Neural cell (in vitro differentiated cells): ENCODE data around the gene CPSF2. TPM values are rescaled to one million over a fixed set of nuclear protein-coding genes. Genes with fewer than 3 reads are reported as not detected.

Experiments used
- H2AFZ ChIP-seq: fragments of 200-600, 300-800 bp; sonication (generic), shearing (Covaris generic); 2 replicates; pipeline ENCODE4 v1.6.0; 2014; ENCODE audit warnings: low read depth, mild to moderate bottlenecking, antibody characterized with exemption, low read length, moderate library complexity
- H3F3A ChIP-seq: fragments of 200-600 bp; shearing (Covaris generic); 2 replicates; pipeline ENCODE4 v1.6.1; 2016; ENCODE audit warnings: mild to moderate bottlenecking, moderate library complexity, mixed read lengths, antibody characterized with exemption, low read length; ENCODE audit not compliant: insufficient read depth, poor library complexity, severe bottlenecking
- H3K27ac ChIP-seq: fragments of 200-600, 300-800 bp; sonication (generic), shearing (Covaris generic); 2 replicates; pipeline ENCODE4 v1.5.1; 2014; ENCODE audit warnings: mild to moderate bottlenecking, low read length, moderate library complexity
- H3K27me3 ChIP-seq: fragments of 300-800, 200-600 bp; sonication (generic), shearing (Covaris generic); 2 replicates; pipeline ENCODE4 v1.6.0; 2014; ENCODE audit warnings: mild to moderate bottlenecking, low read depth, low read length, moderate library complexity; ENCODE audit not compliant: insufficient read depth
- H3K36me3 ChIP-seq: fragments of 300-800, 200-600 bp; sonication (generic), shearing (Covaris generic); 2 replicates; pipeline ENCODE4 v1.5.1; 2014; ENCODE audit warnings: mild to moderate bottlenecking, antibody characterized with exemption, low read length, moderate library complexity; ENCODE audit not compliant: insufficient read depth
- H3K4me2 ChIP-seq: fragments of 300-800, 200-600 bp; sonication (generic), shearing (Covaris generic); 2 replicates; pipeline ENCODE4 v1.6.0; 2014; ENCODE audit warnings: mild to moderate bottlenecking, low read length
- H3K4me3 ChIP-seq: fragments of 300-800, 200-600 bp; sonication (generic), shearing (Covaris generic); 2 replicates; pipeline ENCODE4 v1.5.1; 2014; ENCODE audit warnings: mild to moderate bottlenecking, low read length, moderate library complexity
- H3K79me2 ChIP-seq: fragments of 200-600 bp; shearing (Covaris generic); replicated peaks from 2 replicates; pipeline ENCODE4 v1.6.0; 2014; ENCODE audit warnings: mild to moderate bottlenecking, low read length, moderate library complexity; ENCODE audit not compliant: insufficient read depth
- H3K9ac ChIP-seq: fragments of 300-800, 200-600 bp; sonication (generic), shearing (Covaris generic); 2 replicates; pipeline ENCODE4 v1.6.1; 2016; ENCODE audit warnings: mild to moderate bottlenecking, low read length, mixed read lengths
- H3K9me2 ChIP-seq: fragments of 200-600 bp; shearing (Covaris generic); 2 replicates; pipeline ENCODE4 v1.6.1; 2016; ENCODE audit warnings: mild to moderate bottlenecking, low read length, mixed read lengths; ENCODE audit not compliant: insufficient read depth
- H3K9me3 ChIP-seq: fragments of 200-600, 300-800 bp; sonication (generic), shearing (Covaris generic); 2 replicates; pipeline ENCODE4 v1.6.1; 2016; ENCODE audit warnings: mild to moderate bottlenecking, mixed run types, low read length, moderate library complexity, mixed read lengths
- H4K20me1 ChIP-seq: fragments of 200-600 bp; shearing (Covaris generic); 2 replicates; pipeline ENCODE4 v1.6.1; 2016; ENCODE audit warnings: mild to moderate bottlenecking, mixed run types; ENCODE audit not compliant: insufficient read depth
- EP300 ChIP-seq: fragments of 450-650 bp; conservative IDR thresholded peaks from 2 replicates; pipeline ENCODE4 v1.6.1; 2014; ENCODE audit warnings: antibody characterized with exemption, mild to moderate bottlenecking, moderate library complexity; ENCODE audit not compliant: poor library complexity, severe bottlenecking
- EZH2 ChIP-seq: fragments of 200-600, 300-800 bp; shearing (Covaris generic), sonication (generic); IDR thresholded peaks from 2 replicates; pipeline ENCODE4 v1.6.1; 2014; ENCODE audit warnings: antibody characterized with exemption, low read length, borderline replicate concordance, mild to moderate bottlenecking; ENCODE audit not compliant: insufficient read depth, poor library complexity, severe bottlenecking
- MXI1 ChIP-seq: fragments of 450-650 bp; conservative IDR thresholded peaks from 2 replicates; pipeline ENCODE4 v1.6.1; 2014; ENCODE audit warnings: antibody characterized with exemption, mild to moderate bottlenecking; ENCODE audit not compliant: poor library complexity, severe bottlenecking
- POLR2AphosphoS5 ChIP-seq: IDR thresholded peaks from 2 replicates; pipeline ENCODE4 v1.6.1; 2012
- RAD21 ChIP-seq: fragments of 450-650 bp; conservative IDR thresholded peaks from 2 replicates; pipeline ENCODE4 v1.6.1; 2014; ENCODE audit warnings: antibody characterized with exemption, mild to moderate bottlenecking, moderate library complexity
- SMC3 ChIP-seq: fragments of 450-650 bp; conservative IDR thresholded peaks from 2 replicates; pipeline ENCODE4 v1.6.1; 2014; ENCODE audit warnings: antibody characterized with exemption, mild to moderate bottlenecking, moderate library complexity; ENCODE audit not compliant: poor library complexity
- TAF1 ChIP-seq: IDR thresholded peaks from 2 replicates; pipeline ENCODE4 v1.6.1; 2012; ENCODE audit warnings: low read depth
- polyA plus RNA-seq: library from polyadenylated mRNA; depleted of rRNA; stranded (reverse); fragments of >200 nt; gene quantifications from 2 replicates; pipeline ENCODE4 v1.2.3, GENCODE V29; 2014
- TF ChIP-seq, protein P1 (sequence below): IDR thresholded peaks from 2 replicates; pipeline ENCODE4 v1.6.1; 2012; ENCODE audit warnings: borderline replicate concordance
- TF ChIP-seq, protein P2 (sequence below): fragments of 450-650 bp; IDR thresholded peaks from 2 replicates; pipeline ENCODE4 v1.5.1; 2014; ENCODE audit warnings: antibody characterized with exemption, mild to moderate bottlenecking, moderate library complexity; ENCODE audit not compliant: poor library complexity, severe bottlenecking

CPSF2 gene
- polyA plus RNA-seq, 1 donor from 2014 or later = 18.5 TPM

DNA sequence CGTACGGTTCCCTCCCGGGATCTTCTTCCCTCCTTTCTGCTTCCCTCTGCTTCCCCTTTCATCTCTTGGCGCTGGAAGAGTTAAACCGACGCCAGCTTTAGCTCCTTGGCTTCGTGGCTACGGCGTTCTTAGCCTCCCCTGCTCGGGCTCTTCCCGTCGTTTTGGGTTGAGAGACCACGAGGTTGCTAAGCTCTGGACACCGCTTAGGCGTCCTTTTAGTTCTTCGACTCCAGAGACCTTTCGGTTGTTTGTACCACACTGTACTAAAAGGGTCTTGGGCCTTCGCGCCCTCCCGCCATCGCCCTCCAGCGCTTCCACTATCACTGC, 545 bp downstream of the CPSF2 start:
- H3K79me2 ChIP-seq = peaks cover 30% of the 10 kb centered on the region
- peak; percentile 9 for TF ChIP-seq RAD21
- TF ChIP-seq EP300 = no peak
- TF ChIP-seq SMC3 = peak; percentile 31
- no peaks in the 10 kb centered on the region for H3K36me3 ChIP-seq
- H2AFZ ChIP-seq = peak overlapping the region; percentile 96
- H3K4me3 ChIP-seq = peak overlapping the region; percentile 95
- peak overlapping the region; percentile 86 for H3K4me2 ChIP-seq
- H3F3A ChIP-seq = peaks cover 4% of the 10 kb centered on the region
- peak overlapping the region; percentile 98 for H3K27ac ChIP-seq
- peak overlapping the region; percentile 99 for H3K9ac ChIP-seq
- no peaks in the 10 kb centered on the region for H4K20me1 ChIP-seq
- H3K9me3 ChIP-seq = no peaks in the 10 kb centered on the region
- H3K27me3 ChIP-seq = no peaks in the 10 kb centered on the region
- H3K9me2 ChIP-seq = no peaks in the 10 kb centered on the region

DNA sequence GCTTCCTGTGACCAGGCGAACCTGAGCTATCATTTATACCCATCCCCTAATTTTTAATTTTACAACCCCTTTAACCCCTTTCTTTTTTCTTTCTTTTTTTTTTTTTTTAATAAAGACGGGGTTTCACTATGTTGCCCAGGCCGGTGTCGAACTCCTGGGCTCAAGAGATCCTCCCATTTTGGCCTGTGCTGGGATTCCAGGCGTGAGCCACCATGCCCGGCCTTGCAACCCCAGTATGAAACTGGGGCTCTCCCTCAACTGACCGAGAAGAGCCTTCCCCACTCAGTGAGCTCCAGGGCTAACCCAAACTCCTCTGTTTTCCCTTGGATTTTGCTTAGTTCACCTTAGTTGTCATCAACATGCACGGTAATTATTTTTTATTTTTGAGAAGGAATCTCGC, 992 bp downstream of the CPSF2 start:
- Histone ChIP-seq H3F3A (peaks cover 4% of the 10 kb centered on the region), H2AFZ (peak overlapping the region; percentile 96), H3K4me2 (peak overlapping the region; percentile 86), H3K9me3 (no peaks in the 10 kb centered on the region), H4K20me1 (no peaks in the 10 kb centered on the region), H3K9ac (peak overlapping the region; percentile 99), H3K27ac (peak overlapping the region; percentile 98), H3K27me3 (no peaks in the 10 kb centered on the region), H3K4me3 (peak overlapping the region; percentile 95), H3K9me2 (no peaks in the 10 kb centered on the region), H3K79me2 (peaks cover 30% of the 10 kb centered on the region), H3K36me3 (no peaks in the 10 kb centered on the region)
- no peak for TF ChIP-seq TAF1
- TF ChIP-seq, protein P1, sequence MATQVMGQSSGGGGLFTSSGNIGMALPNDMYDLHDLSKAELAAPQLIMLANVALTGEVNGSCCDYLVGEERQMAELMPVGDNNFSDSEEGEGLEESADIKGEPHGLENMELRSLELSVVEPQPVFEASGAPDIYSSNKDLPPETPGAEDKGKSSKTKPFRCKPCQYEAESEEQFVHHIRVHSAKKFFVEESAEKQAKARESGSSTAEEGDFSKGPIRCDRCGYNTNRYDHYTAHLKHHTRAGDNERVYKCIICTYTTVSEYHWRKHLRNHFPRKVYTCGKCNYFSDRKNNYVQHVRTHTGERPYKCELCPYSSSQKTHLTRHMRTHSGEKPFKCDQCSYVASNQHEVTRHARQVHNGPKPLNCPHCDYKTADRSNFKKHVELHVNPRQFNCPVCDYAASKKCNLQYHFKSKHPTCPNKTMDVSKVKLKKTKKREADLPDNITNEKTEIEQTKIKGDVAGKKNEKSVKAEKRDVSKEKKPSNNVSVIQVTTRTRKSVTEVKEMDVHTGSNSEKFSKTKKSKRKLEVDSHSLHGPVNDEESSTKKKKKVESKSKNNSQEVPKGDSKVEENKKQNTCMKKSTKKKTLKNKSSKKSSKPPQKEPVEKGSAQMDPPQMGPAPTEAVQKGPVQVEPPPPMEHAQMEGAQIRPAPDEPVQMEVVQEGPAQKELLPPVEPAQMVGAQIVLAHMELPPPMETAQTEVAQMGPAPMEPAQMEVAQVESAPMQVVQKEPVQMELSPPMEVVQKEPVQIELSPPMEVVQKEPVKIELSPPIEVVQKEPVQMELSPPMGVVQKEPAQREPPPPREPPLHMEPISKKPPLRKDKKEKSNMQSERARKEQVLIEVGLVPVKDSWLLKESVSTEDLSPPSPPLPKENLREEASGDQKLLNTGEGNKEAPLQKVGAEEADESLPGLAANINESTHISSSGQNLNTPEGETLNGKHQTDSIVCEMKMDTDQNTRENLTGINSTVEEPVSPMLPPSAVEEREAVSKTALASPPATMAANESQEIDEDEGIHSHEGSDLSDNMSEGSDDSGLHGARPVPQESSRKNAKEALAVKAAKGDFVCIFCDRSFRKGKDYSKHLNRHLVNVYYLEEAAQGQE = no peak
- TF ChIP-seq EP300 = no peak
- no peak for TF ChIP-seq RAD21
- no peak for TF ChIP-seq SMC3
- TF ChIP-seq EZH2 = no peak
- TF ChIP-seq POLR2AphosphoS5 = no peak
- TF ChIP-seq MXI1 = no peak
- TF ChIP-seq, protein P2, sequence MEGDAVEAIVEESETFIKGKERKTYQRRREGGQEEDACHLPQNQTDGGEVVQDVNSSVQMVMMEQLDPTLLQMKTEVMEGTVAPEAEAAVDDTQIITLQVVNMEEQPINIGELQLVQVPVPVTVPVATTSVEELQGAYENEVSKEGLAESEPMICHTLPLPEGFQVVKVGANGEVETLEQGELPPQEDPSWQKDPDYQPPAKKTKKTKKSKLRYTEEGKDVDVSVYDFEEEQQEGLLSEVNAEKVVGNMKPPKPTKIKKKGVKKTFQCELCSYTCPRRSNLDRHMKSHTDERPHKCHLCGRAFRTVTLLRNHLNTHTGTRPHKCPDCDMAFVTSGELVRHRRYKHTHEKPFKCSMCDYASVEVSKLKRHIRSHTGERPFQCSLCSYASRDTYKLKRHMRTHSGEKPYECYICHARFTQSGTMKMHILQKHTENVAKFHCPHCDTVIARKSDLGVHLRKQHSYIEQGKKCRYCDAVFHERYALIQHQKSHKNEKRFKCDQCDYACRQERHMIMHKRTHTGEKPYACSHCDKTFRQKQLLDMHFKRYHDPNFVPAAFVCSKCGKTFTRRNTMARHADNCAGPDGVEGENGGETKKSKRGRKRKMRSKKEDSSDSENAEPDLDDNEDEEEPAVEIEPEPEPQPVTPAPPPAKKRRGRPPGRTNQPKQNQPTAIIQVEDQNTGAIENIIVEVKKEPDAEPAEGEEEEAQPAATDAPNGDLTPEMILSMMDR = no peak

DNA sequence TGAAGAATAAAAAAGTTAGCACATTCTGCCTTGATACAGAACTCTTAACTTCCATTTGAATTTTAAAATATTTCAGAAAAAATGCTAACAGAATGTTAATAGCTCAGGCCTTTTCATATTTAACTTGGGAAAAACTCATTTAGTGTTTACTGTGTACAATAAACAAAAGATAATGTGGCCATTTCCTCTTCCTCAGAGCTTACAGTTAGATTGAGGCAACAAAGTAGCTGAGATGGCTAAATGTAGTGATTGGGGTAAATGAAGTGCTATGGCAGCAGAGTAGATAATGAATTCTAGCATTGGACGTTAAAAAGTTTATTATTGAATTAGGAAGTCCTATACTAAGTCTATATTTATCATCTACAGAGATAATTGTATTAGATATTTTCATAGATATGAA, 12.7 kb downstream of the CPSF2 start:
- H3K27ac ChIP-seq = no peak overlapping the region
- no peak overlapping the region for H2AFZ ChIP-seq
- H3K9ac ChIP-seq = no peak overlapping the region
- H3K79me2 ChIP-seq = no peaks in the 10 kb centered on the region
- TF ChIP-seq MXI1 = no peak
- TF ChIP-seq TAF1 = no peak
- no peak for TF ChIP-seq EP300
- TF ChIP-seq, protein P2 = no peak
- no peak for TF ChIP-seq RAD21
- TF ChIP-seq, protein P1 = no peak
- TF ChIP-seq SMC3 = no peak
- no peak for TF ChIP-seq EZH2
- no peak for TF ChIP-seq POLR2AphosphoS5
- no peaks in the 10 kb centered on the region for H3K9me3 ChIP-seq
- no peaks in the 10 kb centered on the region for H3K27me3 ChIP-seq
- H3F3A ChIP-seq = no peaks in the 10 kb centered on the region
- no peaks in the 10 kb centered on the region for H3K36me3 ChIP-seq
- H3K9me2 ChIP-seq = no peaks in the 10 kb centered on the region
- no peaks in the 10 kb centered on the region for H4K20me1 ChIP-seq
- H3K4me3 ChIP-seq = no peak overlapping the region
- no peak overlapping the region for H3K4me2 ChIP-seq
